ENCODE results near the gene KCNJ10.
"Not testable (repeated sequence)": the region's sequence is repeated elsewhere in the genome, so short reads cannot be mapped to it uniquely, and the experiment has no call there.

The KCNJ10 gene

DNA sequence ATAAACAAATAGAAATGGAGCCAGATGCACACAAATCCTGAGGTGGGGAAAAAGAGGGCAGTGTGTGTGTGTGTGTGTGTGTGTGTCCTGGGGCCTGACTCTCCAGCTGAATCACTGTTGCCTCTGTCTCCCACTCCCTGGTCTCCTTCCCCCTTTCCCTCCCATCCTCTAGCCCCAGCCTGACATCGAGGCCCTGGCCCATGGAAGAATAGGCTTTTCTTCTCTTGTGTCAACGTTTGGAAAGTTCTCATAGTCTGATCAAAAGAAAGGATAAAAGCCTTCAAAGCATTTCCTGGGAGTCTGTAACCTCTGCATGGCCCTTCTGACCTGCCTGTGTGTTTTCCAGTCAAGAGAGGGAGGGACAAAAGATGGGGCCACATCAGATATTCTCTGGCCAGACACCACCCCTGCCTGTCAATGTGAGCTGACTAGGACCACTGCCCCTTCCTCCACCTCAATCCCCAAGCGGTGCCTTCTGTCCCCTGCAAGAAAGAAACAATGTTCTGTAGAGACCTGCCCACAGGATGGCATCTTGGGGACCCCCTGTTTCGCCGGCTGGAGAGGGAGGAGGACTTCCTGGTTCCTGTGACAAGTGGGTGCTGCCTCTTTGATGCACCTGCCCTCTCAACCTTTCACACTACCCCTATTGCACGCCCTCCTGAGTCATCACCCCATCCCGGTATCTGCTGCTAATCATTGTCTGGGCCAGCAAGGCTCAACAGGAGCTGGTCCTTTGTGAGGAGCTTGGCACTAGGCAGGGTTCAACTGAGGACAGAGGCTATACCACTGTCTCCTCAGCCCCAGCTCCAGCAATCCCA is 16.2 kb downstream of the KCNJ10 start:
- no peak for DNase-seq

DNA sequence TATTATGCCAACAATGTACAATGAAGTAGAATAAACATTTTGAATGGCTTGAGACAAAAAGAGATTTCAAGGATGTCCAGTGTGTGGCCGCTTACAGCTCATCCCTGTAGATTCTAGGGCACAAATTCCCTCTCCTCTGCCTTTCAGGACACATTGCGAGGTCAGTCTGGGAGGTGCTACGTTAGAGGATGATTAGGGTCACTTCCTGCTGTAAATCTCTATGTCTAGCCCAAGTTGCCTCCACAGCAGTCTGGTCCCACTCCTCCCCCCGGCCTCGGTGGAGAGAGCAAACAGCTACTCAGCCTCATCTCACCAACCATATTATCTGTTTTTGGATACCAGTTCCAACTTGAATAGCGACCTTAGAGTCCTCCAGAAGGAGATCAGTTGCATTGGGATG is 17.0 kb downstream of the KCNJ10 start:
- no peak for DNase-seq

DNA sequence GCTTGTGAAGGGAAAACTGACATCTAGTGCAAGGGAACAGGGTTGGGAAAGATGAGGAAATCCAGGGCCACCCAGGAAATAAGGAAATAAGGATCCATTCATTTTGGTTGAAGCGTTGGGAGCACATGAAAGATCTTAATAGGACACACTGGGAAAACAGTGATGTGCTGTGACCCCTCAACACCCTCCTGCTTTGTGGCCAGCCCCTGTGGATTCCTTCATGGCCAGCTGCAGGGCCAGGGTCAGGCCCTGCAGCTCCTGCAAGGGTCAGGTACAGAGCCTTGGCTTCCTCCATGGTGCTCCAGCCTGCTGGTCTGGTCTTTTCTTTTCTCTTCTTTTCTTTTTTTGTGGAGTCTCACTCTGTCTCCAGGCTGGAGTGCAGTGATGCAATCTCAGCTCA is 19.3 kb downstream of the KCNJ10 start:
- DNase-seq = no peak

DNA sequence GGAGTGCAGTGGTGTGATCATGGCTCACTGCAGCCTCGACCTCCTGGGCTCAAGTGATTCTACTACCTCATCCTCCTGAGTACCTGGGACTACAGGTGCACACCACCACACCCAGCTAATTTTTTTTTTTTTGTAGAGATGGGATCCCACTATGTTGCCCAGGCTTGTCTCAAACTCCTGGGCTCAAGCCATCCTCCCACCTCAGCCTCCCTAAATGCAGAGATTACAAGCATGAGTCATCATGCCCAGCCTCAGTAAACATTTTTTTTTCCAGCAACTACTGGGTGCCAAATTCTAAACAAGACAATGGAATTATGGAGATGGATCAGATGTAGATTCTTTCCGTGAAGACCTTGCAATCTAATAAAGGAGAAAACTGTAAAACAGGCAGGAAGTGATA is 19.8 kb downstream of the KCNJ10 start:
- DNase-seq = not testable (repeated sequence)

DNA sequence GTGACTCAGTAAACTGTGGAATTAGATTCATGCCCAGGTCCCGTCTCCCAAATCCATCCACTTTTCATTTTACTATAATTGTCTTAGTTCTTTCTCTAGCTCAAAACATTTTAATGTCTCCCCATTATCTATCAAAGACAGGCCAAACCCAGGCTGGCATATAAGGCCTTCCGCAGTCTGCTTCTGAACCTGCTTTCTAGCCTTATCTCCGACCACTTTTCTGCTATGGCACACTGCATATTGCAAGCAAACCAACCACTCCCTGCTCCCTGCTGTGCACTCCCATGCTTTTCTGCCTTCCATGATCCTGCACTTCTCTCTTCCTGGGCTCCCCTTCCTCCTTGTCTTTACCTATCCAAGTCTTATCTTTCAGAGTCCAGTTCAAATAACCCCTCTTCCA is 20.9 kb downstream of the KCNJ10 start:
- DNase-seq = no peak

DNA sequence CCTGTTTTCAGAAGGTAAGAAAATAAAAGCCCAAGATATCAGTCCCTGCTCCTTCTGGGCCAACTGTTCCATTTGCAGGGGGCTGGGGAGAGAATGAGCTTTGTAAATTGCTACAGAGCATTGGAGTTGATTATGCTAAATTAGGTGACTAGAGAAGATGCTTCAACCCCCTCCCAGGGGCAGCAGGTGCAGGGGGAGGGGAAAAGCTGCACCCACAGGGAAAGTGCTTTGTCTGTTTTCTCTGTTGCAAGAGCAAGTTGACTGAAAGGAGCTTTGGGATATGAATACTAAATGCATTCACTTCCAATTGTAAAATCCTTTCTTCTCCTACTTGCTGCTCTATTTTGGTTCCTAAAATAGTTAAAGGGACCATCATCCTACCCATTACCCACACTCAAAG is 21.6 kb downstream of the KCNJ10 start:
- no peak for DNase-seq

DNA sequence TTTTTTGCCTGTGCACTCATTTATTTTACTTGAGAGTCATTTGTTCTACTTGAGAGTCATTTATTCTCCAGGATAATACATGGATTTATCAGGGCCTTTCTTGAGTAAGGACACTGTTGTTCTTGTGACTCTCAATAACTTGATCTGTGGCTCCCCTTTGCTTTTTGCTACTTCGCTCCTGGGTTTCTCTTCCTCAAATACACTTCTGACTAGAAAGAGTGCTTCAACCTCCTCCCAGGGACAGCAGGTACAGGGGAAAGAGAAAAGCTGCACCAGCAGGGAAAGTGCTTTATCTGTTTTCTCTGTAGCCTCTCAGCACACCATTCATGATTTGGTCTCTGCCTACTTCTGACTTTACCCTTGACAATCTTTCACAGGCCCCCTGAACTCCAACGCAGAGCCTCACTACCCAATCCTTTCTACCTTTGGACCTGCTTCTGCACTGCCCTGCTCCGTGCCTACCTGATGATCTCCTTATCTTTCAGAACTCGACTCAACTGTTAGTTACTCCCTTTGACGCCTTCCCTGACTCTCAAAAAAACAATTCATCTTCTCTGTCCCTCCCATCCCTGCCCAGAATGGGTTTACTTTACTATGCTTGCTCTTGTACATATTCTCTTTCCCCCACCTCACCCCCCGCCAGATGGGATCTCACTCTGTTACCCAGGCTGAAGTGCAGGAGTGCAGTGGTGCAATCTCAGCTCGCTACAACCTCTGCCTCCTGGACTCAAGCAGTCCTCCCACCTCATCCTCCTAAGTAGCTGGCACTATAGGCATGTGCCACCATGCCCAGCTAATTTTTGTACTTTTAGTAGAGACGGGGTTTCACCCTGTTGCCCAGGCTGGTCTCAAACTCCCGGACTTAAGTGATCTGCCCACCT is 22.6 kb downstream of the KCNJ10 start:
- DNase-seq = no peak

DNA sequence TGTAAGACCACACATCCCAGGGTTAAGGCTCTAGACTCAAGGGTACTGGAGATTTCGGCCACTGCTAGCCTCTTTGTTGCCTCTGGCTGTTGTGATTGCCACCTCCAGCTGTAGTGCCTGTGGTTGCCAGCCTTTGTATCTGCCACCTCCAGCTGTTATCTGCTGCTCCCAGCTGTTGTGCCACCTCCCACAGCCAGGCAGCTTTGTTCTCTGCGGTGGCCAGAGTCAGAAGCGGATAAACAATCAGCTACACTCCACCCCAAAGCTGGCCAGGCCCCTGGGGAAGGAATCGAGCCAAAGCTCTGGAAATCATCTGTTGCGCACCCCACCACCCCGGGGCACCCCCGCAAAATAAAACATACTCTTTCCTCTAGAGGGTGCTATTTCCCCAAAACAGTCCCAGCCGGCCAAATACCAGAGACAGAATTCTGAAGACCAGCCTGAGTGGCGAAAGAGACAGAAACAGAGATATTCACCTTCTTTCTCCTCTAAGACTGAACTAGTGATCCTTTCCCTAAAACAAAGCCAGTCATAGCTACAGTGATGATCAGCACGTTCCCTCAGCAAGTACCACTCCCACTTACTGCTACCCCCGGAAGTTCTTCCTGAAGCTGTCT is 23.4 kb downstream of the KCNJ10 start:
- DNase-seq = no peak

DNA sequence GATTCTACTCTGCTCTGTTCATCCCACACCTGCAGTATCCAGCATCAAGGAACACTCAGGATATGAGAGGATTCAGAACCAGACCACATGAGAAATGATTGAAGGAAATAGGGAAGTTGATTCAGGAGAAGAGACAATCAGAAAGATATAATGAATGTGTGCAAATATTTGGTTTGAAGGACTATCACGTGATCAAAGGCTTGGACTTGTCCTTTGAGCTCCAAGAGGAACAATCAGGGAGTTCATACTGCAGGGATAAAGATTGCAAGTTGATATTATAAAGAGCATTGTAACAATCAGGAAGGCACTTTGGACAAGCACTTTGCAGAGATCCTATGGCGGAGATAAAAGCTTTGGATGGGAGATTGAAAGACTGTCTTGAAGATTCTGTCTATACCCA is 24.3 kb downstream of the KCNJ10 start:
- no peak for DNase-seq

DNA sequence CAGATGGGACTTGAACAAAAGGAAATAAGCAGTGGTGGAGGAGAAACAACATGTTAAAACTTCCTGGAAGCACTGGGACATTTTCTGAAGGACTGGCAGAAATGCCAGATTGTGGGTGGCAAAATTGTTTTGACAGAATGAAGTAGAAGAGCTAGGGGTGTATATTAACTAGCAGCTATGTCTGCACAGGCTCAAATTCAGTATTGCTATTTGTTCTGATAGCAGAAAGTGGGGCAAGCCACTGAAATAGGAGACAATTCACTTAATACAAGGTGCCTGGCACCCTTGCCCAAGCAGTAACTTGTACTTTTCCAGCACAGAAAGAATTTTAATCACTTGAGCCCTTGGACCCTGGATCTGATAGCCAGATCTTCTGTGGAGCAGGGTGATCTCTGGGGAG is 26.4 kb downstream of the KCNJ10 start:
- no peak for DNase-seq

DNA sequence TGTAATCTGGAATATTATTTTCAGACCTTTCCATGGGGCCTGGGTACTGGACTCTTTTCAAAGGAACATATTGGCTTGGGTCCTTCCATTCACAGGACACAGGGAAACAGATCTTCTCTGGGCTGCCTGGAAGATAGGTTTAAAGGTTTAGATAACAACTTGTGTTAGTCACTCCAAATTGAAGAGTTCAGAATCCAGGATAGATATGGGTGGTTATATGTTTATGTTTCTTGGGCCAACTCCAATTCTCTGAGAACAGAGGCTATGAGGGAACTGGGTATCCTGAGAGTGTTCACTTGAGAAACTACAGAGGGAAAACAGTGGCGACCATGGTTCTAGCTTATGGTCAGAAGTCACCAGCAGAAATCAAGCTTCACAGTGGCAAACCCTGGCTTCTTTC is 29.5 kb downstream of the KCNJ10 start:
- DNase-seq = no peak

DNA sequence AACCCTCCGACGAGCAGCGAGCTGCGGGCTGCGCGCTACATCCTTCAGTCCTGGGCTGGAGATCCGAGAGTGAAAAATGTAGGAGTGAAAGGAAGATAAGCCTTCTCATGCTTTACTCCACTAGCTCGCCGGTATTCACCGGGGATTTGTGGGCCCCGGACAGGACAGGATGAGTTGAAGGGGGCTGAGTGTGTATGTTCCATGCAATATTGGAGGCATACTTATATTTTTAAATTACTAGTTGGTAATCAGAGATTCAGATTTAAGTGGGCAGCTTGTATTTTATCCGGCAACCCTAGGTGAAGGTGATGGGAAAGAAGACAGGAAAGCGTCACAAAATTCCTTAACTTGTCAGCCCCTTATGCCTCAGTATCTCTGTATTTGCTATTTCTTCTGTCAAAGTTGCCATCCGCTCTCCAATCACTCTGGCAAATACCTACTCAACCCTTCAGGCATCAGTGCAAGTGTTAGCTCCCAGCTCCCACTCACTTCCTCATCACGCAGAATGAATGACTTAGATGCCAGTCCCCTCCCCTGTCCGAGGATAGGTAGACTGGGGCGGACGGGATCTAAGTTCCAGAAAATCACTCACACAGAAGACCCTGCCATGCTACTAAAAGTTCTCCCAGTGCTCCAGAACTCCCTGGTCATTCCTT is 37.7 kb downstream of the KCNJ10 start:
- DNase-seq = peak; percentile 9

DNA sequence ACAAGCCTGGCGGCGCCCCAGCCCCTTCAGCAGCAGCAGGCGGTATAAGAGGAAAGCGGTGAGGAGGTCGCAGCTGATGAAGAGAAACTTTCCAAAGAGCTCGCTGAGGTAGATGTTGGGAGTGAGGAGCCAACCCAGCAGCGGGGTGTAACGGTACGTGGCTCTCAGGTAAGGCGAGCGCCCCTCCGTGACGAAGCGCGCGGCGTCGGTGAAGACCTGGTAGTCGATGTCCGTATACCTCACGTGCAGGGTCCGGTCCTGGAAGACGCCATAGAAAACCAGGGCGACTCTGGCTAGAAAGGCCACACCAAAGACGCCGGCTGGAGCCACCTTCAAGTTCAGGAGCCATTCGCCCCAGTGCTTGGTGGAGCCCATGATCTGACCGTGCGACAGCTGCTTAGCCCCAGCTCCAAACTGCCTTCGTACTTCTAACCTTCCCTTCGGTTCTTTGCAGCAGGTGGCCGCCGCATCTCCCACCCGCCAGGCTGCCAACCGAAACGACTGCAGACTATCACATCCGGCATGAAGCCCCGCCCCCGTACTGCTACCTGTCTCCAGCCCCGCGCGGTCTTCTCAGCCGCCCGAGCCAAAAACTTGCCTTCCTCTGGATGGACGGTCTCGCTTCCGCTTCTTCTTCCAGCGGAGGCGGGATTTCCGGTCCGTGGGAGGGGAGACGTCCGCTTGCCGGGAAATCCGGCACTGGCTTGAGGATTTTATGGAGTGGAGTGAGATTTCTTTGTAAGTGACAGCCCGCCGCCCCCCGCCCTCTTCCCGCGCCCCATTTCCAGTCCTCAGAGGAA is 38.4 kb downstream of the KCNJ10 start, which contains the start of gene PIGM:
TSS of gene PIGM (minus strand) at position 626 of the 800 bp plus-strand sequence. CDS start at position 375, 251 bp downstream.
- DNase-seq = peak; percentile 97

DNA sequence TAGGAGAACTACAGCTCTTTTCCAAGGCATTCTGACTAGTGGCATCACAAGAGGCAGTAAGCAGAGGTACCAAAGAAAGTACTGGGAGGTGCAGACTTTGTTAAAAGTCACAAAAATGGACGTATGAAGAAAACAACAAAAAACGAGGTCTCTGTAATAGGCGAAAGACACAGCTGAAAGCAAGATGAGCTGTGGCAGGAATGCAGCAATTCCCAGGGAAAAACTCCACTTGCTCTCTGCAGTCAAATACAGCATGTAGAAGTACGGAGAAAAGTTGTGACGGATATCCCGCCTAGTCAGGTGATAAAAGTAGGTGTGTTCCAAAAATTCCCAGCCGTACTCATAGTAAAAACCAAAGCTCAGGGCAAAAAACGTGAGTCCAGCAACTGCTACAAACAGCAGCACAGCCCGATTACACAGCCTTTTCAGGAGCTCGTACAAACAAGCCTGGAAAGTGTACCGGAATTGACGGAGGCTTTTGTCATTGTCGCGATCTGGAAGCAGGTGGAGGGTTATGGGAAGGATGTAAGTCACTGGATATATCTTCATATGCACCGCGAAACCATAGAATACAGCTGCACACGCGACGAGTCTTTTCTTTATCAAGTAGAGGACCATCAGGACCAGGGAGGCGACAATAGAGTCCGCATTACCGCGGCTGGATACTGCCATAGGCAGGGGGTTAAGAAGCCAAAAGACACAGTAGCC is 39.1 kb downstream of the KCNJ10 start:
- no peak for DNase-seq

DNA sequence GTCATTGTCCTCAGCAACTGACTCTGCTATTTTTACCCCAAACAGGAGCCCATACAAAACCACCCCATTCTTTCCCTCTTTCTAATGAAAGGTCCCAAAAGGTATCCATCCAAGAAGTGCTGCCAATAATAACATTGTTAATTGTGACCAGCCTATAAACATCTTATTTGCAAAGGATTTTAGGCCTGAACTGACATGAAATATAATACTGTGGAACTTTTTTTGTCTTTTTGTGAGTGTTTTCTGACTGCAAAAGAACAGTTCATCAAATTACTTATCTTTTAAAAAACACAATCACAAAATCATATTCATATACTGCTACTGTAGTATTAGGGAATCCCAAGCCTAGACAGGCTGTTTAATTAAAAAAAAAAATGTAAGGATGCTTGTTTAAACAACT is 41.5 kb downstream of the KCNJ10 start:
- no peak for DNase-seq

DNA sequence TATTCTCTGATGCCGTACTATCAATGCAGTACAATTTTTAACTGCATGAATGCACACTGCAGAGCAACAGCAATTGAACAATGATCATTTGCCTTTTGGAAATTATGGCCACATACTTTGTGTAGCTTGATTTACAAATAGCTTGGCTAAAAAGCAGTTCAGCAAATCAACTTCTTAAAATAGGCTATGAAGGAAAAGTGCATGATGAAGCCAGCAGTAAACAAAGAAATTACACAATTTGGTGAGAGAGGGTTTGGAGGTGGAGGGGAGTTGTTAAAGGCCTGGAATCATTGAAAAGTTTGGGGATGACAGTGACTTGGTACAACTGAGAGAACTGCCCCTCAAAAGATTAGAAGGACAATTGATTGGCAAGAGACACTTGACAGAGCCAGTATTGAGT is 44.6 kb downstream of the KCNJ10 start:
- DNase-seq = no peak

DNA sequence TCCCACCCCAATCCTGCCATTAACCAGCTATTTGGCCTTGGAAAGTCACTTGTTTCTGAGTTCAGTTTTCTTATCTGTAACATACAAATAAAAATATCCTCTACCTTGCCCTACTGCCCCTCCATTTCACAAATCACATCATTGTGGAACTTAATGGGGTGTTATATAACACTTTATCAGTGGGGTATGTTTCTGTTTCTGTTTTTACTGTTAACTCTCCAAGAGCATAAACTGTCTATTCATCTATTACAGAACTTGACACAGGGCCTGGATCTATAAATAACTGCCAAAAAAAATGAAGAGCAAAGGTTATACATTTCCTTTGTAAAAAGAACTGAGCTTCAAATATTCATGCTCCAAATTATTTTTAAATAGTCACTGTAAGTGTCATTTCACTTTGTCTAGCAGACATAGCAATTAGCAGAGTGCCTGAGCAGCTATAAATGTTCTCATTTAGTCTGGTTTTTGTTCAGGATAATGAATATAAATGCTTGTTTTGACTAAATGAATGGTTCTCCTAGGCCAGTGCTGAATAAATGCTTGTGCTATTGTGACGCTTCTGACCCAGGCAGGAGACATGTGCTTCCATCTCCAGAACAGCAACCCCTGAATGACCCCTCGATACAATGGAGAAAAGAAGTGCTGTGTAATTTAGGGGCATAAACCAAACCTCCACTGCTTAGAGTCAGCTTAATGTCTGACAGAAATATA is 45.6 kb downstream of the KCNJ10 start:
- DNase-seq = no peak

DNA sequence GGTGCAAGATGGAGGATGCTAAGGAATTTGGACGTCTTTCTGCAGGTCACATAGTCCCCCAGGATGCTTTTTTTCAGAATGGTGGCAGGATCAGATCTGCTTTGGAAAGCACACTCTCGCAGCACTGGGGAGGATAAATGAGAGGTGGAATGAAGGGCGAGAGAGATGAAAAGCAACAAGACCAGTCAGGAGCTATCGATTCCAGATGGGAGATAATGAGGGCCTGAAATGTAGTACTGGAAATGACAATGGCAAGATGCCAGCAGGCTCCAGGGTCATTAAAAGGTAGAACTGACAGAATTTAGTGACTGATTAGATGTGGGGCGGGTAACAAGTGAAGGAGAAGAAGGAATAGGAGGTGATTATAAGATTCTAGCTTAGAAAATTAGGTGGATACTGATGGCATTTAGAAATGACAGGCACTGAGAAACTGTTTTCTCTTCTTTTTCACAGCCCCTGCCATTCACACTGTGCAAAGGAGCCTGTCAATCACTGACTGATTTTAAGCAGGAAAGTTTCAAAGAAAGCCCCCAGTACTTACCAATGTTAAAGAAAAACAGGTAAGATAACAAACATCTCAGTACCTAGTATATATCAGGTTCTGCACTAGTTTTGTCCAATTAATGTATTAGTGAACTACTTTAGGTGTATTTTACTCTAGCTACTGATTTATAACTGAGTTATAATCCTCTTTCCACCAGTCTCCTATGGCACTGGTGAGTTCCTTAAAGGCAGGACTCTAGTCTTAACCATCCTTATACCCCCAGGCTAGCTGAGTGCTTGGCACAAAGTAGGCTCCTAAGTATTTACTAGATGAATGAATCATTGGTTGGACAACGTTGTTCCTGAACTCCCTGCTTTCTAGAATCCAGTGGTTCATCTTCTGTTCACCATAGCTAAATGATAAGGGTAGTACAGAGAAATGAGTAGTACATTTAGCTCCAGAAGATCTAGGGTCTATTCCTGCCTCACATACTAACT is 47.3 kb downstream of the KCNJ10 start:
- no peak for DNase-seq

DNA sequence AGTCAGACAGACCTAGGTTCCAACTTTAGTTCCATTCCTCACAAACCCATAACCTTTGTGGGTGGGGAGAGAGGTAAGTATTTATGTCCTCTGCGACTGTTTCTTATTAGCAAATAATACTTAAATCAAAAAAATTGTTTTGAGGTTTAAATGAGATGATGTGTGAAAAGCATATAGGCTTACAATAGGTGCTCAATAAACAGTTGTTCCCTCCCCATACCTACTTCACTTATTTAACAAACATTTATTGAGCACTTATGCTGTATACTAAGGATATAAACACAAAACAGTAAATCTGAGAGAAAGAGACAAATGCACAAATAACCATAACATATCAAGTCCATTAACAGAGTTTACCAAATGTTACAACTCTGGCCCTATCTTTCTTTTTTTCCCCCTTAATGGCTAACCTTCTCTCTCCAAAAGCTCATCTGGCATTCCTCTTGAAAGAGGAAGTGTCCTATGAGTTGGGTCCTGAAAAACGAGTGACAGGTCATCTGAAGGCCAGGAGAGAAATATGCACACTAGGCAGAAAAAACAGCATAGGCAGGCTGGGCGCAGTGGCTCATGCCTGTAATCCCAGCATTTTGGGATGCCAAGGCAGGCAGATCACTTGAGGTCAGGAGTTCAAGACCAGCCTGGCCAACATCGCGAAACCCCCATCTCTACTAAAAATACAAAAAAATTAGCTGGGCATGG is 48.4 kb downstream of the KCNJ10 start:
- DNase-seq = no peak
